ENCODE data around the gene SIPA1. TPM values are rescaled to one million over a fixed set of nuclear protein-coding genes. Genes with fewer than 3 reads are reported as not detected.

The SIPA1 gene
- total RNA-seq, 1 experiment from 2014 or later = 105 TPM

DNA sequence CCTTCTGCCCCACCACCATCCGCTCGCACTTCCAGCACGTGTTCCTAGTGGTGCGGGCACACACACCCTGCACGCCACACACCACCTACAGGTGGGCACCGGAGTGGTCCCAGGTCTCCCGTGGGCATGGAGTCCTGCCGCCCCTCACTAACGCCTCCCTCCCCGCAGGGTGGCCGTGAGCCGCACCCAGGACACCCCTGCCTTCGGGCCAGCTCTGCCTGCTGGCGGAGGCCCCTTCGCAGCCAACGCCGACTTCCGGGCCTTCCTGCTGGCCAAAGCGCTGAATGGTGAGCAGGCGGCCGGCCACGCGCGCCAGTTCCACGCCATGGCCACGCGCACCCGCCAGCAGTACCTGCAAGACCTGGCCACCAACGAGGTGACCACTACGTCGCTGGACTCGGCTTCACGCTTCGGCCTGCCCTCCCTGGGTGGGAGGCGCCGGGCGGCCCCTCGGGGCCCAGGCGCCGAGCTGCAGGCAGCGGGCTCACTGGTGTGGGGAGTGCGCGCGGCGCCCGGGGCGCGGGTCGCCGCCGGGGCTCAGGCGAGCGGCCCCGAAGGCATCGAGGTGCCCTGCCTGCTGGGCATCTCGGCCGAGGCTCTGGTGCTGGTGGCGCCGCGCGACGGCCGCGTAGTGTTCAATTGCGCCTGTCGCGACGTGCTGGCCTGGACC lies 8.5 kb downstream of the SIPA1 start:
- H2AFZ ChIP-seq (ENCODE audit: low read depth, low read length, poor library complexity, severe bottlenecking) = no peak overlapping the region
- H3K9me3 ChIP-seq (ENCODE audit: control insufficient read depth in 1 of 2, insufficient read depth in 1 of 2, low read depth in 1 of 2, low read length in 2 of 2) = no peaks in the 10 kb centered on the region
- peak overlapping the region; percentile 91 for H3K4me2 ChIP-seq (ENCODE audit: low read length)
- no peaks in the 10 kb centered on the region for H3K9me2 ChIP-seq (ENCODE audit: insufficient read depth)
- peak overlapping the region in 1 of 2 experiments; percentile 74; a peak in 3 of 4 replicates for H3K4me3 ChIP-seq (replicated peaks in 1 of 2; ENCODE audit: low read depth in 1 of 2, low read length in 2 of 2)
- ChIA-PET RAD21 (ENCODE audit: low non-redundant PET in 1 of 2, low total read pairs in 2 of 2, uncharacterized antibody in 2 of 2, unreplicated experiment in 2 of 2) (no interaction called here), CTCF (interaction anchor here (2.4 kb wide), 1 partner anchor 9 kb away, joined by 11 read pairs; the partner anchor contains the start of gene SIPA1), POLR2A (interaction anchor here (0.9 to 2.1 kb wide), 3 partner anchors 8 to 213 kb away, joined by 3 to 9 read pairs (median 6); partner anchors contain the start of genes MUS81 and SIPA1)
- no peaks in the 10 kb centered on the region for H3K27me3 ChIP-seq (ENCODE audit: insufficient read depth, low read length)
- peak overlapping the region; percentile 75 for H3K9ac ChIP-seq (ENCODE audit: low read length)
- ATAC-seq (no peak), DNase-seq (ENCODE audit: low read depth, low spot score) (no peak)
- BruUV-seq (replicated peaks) = no TSS peak
- H3K4me1 ChIP-seq (ENCODE audit: control insufficient read depth in 1 of 2, insufficient read depth in 2 of 2, low read length in 2 of 2) = peaks cover 47 to 82% of the 10 kb centered on the region in 2 experiments
- no peaks in the 10 kb centered on the region for H4K20me1 ChIP-seq (ENCODE audit: insufficient read depth)
- H3K79me2 ChIP-seq (ENCODE audit: insufficient read depth, low read length) = no peaks in the 10 kb centered on the region; the same call in 1 of the 2 replicates
- H3K36me3 ChIP-seq (ENCODE audit: control insufficient read depth in 1 of 2, insufficient read depth in 2 of 2, low read length in 2 of 2) = peaks cover 0 to 17% of the 10 kb centered on the region in 2 experiments; a peak in 1 of 4 replicates
- TF ChIP-seq, protein P1, sequence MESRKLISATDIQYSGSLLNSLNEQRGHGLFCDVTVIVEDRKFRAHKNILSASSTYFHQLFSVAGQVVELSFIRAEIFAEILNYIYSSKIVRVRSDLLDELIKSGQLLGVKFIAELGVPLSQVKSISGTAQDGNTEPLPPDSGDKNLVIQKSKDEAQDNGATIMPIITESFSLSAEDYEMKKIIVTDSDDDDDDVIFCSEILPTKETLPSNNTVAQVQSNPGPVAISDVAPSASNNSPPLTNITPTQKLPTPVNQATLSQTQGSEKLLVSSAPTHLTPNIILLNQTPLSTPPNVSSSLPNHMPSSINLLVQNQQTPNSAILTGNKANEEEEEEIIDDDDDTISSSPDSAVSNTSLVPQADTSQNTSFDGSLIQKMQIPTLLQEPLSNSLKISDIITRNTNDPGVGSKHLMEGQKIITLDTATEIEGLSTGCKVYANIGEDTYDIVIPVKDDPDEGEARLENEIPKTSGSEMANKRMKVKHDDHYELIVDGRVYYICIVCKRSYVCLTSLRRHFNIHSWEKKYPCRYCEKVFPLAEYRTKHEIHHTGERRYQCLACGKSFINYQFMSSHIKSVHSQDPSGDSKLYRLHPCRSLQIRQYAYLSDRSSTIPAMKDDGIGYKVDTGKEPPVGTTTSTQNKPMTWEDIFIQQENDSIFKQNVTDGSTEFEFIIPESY (IDR thresholded peaks at IDR 0.05; ENCODE audit: extremely low read depth, insufficient replicate concordance, low read length) = no peak
- TF ChIP-seq JUND (IDR thresholded peaks at IDR 0.05) (no peak), CEBPB (IDR thresholded peaks at IDR 0.05; ENCODE audit: low read depth) (no peak), EGR1 (IDR thresholded peaks at IDR 0.05; ENCODE audit: low read depth) (no peak), EZH2 (IDR thresholded peaks at IDR 0.05) (no peak), ZNF274 (IDR thresholded peaks at IDR 0.05; ENCODE audit: low read depth, low read length) (no peak), POLR2A (IDR thresholded peaks at IDR 0.05; ENCODE audit: borderline replicate concordance, extremely low read depth, insufficient read depth, insufficient read length) (no peak), RAD21 (IDR thresholded peaks at IDR 0.05; ENCODE audit: low read depth) (no peak), EZH2phosphoT487 (IDR thresholded peaks at IDR 0.05; ENCODE audit: borderline replicate concordance) (no peak), TCF7L2 (IDR thresholded peaks at IDR 0.05; ENCODE audit: borderline replicate concordance, extremely low read depth, insufficient read depth, insufficient read length) (no peak), ELF1 (IDR thresholded peaks at IDR 0.05; ENCODE audit: borderline replicate concordance, low read depth) (no peak)
- TF ChIP-seq, protein P2, sequence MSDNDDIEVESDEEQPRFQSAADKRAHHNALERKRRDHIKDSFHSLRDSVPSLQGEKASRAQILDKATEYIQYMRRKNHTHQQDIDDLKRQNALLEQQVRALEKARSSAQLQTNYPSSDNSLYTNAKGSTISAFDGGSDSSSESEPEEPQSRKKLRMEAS (IDR thresholded peaks at IDR 0.05) = no peak
- TF ChIP-seq, protein P3, sequence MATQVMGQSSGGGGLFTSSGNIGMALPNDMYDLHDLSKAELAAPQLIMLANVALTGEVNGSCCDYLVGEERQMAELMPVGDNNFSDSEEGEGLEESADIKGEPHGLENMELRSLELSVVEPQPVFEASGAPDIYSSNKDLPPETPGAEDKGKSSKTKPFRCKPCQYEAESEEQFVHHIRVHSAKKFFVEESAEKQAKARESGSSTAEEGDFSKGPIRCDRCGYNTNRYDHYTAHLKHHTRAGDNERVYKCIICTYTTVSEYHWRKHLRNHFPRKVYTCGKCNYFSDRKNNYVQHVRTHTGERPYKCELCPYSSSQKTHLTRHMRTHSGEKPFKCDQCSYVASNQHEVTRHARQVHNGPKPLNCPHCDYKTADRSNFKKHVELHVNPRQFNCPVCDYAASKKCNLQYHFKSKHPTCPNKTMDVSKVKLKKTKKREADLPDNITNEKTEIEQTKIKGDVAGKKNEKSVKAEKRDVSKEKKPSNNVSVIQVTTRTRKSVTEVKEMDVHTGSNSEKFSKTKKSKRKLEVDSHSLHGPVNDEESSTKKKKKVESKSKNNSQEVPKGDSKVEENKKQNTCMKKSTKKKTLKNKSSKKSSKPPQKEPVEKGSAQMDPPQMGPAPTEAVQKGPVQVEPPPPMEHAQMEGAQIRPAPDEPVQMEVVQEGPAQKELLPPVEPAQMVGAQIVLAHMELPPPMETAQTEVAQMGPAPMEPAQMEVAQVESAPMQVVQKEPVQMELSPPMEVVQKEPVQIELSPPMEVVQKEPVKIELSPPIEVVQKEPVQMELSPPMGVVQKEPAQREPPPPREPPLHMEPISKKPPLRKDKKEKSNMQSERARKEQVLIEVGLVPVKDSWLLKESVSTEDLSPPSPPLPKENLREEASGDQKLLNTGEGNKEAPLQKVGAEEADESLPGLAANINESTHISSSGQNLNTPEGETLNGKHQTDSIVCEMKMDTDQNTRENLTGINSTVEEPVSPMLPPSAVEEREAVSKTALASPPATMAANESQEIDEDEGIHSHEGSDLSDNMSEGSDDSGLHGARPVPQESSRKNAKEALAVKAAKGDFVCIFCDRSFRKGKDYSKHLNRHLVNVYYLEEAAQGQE (IDR thresholded peaks at IDR 0.05; ENCODE audit: low read depth) = no peak
- TF ChIP-seq, protein P4, sequence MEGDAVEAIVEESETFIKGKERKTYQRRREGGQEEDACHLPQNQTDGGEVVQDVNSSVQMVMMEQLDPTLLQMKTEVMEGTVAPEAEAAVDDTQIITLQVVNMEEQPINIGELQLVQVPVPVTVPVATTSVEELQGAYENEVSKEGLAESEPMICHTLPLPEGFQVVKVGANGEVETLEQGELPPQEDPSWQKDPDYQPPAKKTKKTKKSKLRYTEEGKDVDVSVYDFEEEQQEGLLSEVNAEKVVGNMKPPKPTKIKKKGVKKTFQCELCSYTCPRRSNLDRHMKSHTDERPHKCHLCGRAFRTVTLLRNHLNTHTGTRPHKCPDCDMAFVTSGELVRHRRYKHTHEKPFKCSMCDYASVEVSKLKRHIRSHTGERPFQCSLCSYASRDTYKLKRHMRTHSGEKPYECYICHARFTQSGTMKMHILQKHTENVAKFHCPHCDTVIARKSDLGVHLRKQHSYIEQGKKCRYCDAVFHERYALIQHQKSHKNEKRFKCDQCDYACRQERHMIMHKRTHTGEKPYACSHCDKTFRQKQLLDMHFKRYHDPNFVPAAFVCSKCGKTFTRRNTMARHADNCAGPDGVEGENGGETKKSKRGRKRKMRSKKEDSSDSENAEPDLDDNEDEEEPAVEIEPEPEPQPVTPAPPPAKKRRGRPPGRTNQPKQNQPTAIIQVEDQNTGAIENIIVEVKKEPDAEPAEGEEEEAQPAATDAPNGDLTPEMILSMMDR (IDR thresholded peaks at IDR 0.05 in 2 of 3, conservative IDR thresholded peaks at IDR 0.05 in 1 of 3; ENCODE audit: borderline replicate concordance in 1 of 3, insufficient read depth in 1 of 3, low read depth in 2 of 3, low read length in 2 of 3) = no peak
- peak overlapping the region; percentile 88 for H3K27ac ChIP-seq (ENCODE audit: low read depth, low read length)
- intact Hi-C loops (cut with micrococcal nuclease) = no loop called here

Measured in HCT116 (cell line).